ENCODE data around the gene FBP1.
A peak's percentile ranks its signal among the peaks of the same experiment; 100 is the strongest.

FBP1 gene

DNA sequence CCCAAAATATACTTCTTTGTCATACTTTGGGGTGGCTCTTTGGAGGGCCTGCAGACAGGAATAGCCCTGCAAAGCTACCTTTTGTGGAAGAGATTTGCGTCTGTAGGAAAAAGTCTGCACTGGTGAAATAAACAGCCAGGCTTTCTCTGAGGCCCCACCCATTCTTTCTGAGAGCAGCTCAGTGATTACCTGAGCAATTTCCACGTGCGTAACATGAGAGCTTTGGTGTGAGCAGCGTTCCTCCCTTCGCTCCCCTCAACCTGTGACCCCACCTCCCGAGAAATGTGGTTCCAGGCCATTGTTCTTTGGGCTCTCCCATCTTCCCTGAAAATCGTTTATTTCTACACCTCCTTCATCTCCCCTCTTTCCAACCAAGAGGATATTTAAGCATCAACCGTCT lies 23.8 kb upstream of the FBP1 start:
- H3K36me3 ChIP-seq = no peaks in the 10 kb centered on the region
- no peaks in the 10 kb centered on the region for H4K20me1 ChIP-seq
- H3K27me3 ChIP-seq = no peaks in the 10 kb centered on the region
- peaks cover 0 to 7% (median under 1%) of the 10 kb centered on the region in 10 experiments; a peak in 6 of 20 replicates for H3K4me1 ChIP-seq
- H3K9ac ChIP-seq = no peak overlapping the region
- no peak overlapping the region for H3K4me3 ChIP-seq
- H3K9me3 ChIP-seq (replicated peaks in 1 of 11) = no peaks in the 10 kb centered on the region
- H3K27ac ChIP-seq = no peak overlapping the region
- no peak overlapping the region for H3K4me2 ChIP-seq
- TF ChIP-seq Cebpa-rat (IDR thresholded peaks at IDR 0.05) = no peak

DNA sequence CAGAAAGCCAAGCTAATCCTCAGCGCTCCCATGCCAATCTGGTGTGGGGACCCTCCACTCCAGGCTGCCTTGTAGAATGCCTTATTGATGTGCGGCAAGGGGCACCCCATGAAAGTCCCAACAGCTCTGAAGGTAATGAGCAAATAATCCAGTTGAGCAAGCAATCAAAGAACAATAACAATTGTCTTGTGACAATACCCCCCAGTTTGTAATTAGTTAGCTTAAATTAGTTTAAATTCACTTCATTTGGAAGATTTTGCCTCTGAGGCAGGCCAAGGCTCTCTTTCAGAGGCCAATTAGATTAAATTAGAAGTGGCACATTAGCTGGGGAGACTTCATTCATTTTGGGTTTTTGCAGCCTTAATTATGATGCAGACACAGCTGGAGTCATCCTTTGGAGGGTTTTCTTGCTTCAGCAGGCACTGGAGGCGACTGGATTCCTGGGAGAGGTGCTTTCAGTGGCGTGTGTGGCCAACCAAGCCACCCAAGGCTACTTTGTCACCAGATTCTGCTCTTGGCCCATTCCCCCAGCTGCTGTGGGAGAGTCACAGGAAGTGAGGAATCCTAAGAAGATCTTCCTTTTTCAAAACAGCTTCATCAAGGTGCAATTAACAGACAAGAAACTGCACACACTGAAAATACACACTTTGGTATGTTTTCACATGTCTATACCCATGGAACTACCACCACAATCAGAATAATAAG lies 17.9 kb upstream of the FBP1 start:
- peak overlapping the region; percentile 74 to 95 (median 88) for H3K4me2 ChIP-seq
- TF ChIP-seq Cebpa-rat (IDR thresholded peaks at IDR 0.05) = no peak
- peak overlapping the region in 1 of 10 experiments; percentile 50; a peak in 1 of 20 replicates for H3K4me3 ChIP-seq

DNA sequence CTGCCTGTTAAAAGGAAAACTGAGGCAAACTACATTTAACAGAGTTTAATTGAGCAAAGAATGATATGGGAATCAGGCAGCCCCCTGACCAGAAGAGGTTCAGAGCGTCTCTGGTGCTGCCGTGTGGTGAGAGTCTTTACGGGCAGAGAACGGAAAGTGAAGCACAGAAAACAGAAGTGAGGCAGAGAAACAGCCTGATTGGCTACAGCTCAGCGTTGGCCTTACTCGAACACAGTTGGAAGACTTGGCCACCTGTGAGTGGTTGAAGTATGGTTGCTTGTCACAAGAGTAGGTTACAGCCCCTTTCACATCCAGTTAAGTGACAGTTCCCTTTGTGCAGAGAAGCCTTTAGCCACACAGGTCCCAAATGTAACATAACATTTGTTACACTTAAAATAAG lies 16.9 kb upstream of the FBP1 start:
- Histone ChIP-seq H3K9me3 (replicated peaks in 1 of 11) (no peaks in the 10 kb centered on the region), H3K4me2 (peak overlapping the region; percentile 74 to 95 (median 88)), H3K4me3 (peak overlapping the region; percentile 34 to 62 (median 48); a peak in 19 of 20 replicates), H4K20me1 (no peaks in the 10 kb centered on the region), H3K27me3 (no peaks in the 10 kb centered on the region), H3K27ac (peak overlapping the region; percentile 52 to 82 (median 70); a peak in 21 of 22 replicates), H3K36me3 (no peaks in the 10 kb centered on the region), H3K9ac (peak overlapping the region; percentile 63 to 80 (median 71); a peak in 21 of 22 replicates), H3K4me1 (peaks cover 42 to 64% (median 46%) of the 10 kb centered on the region in 10 experiments)
- no peak for TF ChIP-seq Cebpa-rat (IDR thresholded peaks at IDR 0.05)

More for the DNA sequence above, 17.9 kb upstream of the FBP1 start:
- peaks cover 42 to 55% (median 46%) of the 10 kb centered on the region in 10 experiments for H3K4me1 ChIP-seq
- H3K27ac ChIP-seq = peak overlapping the region in 7 of 11 experiments; percentile 13 to 75 (median 64); a peak in 13 of 22 replicates
- no peaks in the 10 kb centered on the region for H3K9me3 ChIP-seq (replicated peaks in 1 of 11)
- H3K9ac ChIP-seq = peak overlapping the region in 6 of 11 experiments; percentile 2 to 74 (median 58); a peak in 8 of 22 replicates
- H3K27me3 ChIP-seq = no peaks in the 10 kb centered on the region
- no peaks in the 10 kb centered on the region for H3K36me3 ChIP-seq
- H4K20me1 ChIP-seq = no peaks in the 10 kb centered on the region

DNA sequence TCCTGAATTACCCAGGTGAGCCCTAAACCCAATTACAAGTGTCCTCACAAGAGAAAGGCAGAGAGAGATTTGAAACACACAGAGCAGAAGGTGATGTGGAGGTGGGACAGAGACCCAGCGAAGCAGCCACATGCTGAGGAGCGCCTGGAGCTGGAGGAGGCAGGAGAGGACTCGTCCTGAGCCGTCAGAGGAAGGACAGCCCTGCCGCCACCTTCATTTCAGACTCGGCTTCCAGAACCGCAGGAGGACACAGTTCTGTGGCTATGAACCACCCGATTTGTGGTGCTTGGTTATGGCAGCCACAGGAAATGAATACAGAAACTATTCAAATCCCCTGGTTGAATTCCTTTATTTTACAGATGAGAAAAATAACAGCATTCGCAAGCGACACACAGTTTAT lies 16.4 kb upstream of the FBP1 start:
- Histone ChIP-seq H3K27me3 (no peaks in the 10 kb centered on the region), H3K4me1 (peaks cover 42 to 69% (median 46%) of the 10 kb centered on the region in 10 experiments), H3K4me2 (peak overlapping the region; percentile 74 to 95 (median 88)), H3K9ac (peak overlapping the region; percentile 63 to 80 (median 71); a peak in 21 of 22 replicates), H3K9me3 (replicated peaks in 1 of 11) (no peaks in the 10 kb centered on the region), H3K4me3 (peak overlapping the region; percentile 34 to 62 (median 48)), H4K20me1 (no peaks in the 10 kb centered on the region), H3K27ac (peak overlapping the region; percentile 52 to 82 (median 70); a peak in 21 of 22 replicates), H3K36me3 (no peaks in the 10 kb centered on the region)
- no peak for TF ChIP-seq Cebpa-rat (IDR thresholded peaks at IDR 0.05)

DNA sequence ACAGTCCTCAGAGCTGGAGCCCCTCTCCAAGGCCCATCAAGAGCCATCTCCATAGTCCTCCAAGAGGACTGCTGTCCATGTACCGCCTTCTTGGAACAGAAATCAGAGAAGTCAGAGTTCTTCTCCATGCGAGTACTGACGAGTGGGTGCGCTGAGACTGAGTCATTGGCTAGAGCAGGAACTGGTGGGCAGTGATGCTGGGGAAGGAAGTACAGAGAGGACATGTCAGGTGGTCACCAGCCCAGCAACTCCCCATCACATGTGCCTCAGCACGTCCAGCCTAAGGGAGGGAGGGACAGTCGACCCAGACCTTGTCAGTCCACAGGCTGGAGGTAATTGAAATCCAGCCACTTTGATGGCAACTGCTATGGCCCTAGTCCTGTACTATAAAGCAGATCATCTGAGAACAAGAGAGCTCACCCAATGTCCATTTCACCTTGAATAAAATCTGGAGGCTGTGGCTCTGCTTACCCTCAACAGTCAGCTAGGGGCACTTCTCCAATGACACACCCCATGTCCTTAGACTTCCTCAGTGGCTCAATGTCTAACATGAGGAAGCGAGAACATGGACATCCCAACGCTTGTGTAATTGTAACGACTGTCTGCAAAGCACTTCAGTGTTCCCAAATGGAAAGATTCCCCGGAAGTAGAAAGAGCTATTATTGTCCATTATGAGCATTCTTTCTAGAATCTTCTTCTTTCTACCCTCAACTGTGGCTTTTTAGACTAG lies 15.0 kb upstream of the FBP1 start:
- Histone ChIP-seq H3K4me2 (peak overlapping the region in 10 of 11 experiments; percentile 9 to 95 (median 88); a peak in 19 of 22 replicates), H3K27me3 (no peaks in the 10 kb centered on the region), H3K9me3 (replicated peaks in 1 of 11) (no peaks in the 10 kb centered on the region), H4K20me1 (no peaks in the 10 kb centered on the region), H3K4me1 (peaks cover 48 to 83% (median 55%) of the 10 kb centered on the region in 10 experiments), H3K36me3 (no peaks in the 10 kb centered on the region), H3K9ac (no peak overlapping the region), H3K27ac (peak overlapping the region in 2 of 11 experiments; percentile 44 to 78; a peak in 4 of 22 replicates), H3K4me3 (no peak overlapping the region)
- no peak for TF ChIP-seq Cebpa-rat (IDR thresholded peaks at IDR 0.05)

DNA sequence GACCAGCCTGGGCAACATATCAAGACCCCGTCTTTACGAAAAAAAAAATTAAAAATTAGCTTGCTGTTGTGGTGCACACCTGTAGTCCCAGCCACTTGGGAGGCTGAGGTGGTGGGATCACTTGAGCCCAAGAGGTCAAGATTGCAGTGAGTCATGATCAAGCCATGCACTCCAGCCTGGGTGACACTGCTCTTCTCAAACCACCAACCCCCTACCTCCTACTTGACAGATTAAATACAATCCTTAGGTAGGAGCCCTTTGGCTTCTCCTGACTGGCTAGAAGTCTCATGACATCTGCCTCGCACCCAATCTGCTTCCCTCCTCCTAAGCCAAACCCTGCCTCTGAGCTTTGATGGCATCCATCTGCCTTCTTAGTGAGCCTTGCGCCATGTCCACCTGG lies 11.6 kb upstream of the FBP1 start:
- H3K9me3 ChIP-seq (replicated peaks in 1 of 11) = no peaks in the 10 kb centered on the region
- peaks cover 32 to 76% (median 42%) of the 10 kb centered on the region in 10 experiments for H3K4me1 ChIP-seq
- H3K27ac ChIP-seq = no peak overlapping the region
- no peak overlapping the region for H3K4me3 ChIP-seq
- H3K4me2 ChIP-seq = peak overlapping the region in 2 of 11 experiments; percentile 17 to 28; a peak in 3 of 22 replicates
- no peak for TF ChIP-seq Cebpa-rat (IDR thresholded peaks at IDR 0.05)
- H4K20me1 ChIP-seq = no peaks in the 10 kb centered on the region
- H3K9ac ChIP-seq = no peak overlapping the region
- no peaks in the 10 kb centered on the region for H3K36me3 ChIP-seq
- H3K27me3 ChIP-seq = no peaks in the 10 kb centered on the region

DNA sequence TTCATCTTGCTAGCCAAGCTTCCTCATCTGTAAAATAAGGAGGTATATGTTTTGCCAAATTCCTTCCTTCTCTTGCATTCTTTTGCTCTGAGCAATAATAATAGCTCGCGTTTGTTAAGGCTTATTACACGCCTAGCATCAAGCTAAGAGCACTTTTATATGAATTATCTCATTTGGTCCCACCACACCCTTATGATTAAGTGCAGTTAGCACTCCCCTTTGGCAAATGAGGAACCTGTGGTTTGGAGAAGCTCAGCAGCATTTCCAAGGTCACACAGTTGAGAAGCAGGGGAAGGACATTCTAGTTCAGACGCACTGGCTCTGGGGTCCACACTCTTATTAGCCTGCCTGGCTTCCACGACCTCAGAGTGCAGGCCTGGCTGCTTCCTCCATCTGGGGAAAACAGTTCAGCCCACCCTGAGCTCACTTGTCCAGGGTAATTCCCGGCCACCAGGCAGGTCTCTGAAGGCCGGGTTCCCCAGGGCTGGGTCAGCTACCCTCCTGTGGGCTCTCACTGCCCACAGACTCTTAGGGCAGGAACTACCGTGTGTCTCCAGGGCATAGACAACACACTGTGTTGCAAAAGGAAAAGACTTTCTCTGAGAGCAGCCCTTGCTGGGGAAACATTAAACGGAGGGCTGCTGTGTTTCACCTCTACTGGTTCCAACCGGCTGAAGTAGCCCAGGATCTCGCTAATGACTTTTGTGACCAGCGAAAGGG lies 9.9 kb upstream of the FBP1 start:
- no peak for TF ChIP-seq Cebpa-rat (IDR thresholded peaks at IDR 0.05)
- Histone ChIP-seq H3K4me2 (peak overlapping the region; percentile 52 to 86 (median 74)), H3K9ac (peak overlapping the region; percentile 3 to 70 (median 44); a peak in 13 of 22 replicates), H3K4me3 (no peak overlapping the region), H3K4me1 (peaks cover 21 to 63% (median 35%) of the 10 kb centered on the region in 10 experiments), H4K20me1 (no peaks in the 10 kb centered on the region), H3K9me3 (replicated peaks in 1 of 11) (no peaks in the 10 kb centered on the region), H3K36me3 (no peaks in the 10 kb centered on the region), H3K27me3 (no peaks in the 10 kb centered on the region), H3K27ac (peak overlapping the region in 8 of 11 experiments; percentile 49 to 85 (median 65); a peak in 16 of 22 replicates)

DNA sequence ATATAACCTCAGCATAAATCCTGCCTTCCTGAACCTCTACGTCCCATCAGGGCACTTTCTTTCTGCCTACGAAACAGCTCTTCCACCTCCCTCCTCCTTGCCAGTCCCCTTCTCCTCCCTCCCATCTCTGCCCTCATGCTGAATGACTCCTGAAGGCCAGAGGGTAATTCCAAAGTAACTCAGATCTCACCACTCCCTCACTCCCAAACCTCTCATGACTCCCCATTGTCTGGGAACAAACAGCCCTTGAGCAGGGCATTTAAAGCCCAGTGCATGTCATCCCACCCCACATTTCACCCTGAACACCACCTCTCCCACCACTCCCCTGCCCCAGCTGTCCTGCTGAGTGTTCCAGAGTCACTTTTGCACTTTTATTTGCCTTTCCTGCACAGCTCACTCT lies 8.9 kb upstream of the FBP1 start:
- peak overlapping the region in 5 of 11 experiments; percentile 4 to 85 (median 78); a peak in 8 of 22 replicates for H3K27ac ChIP-seq
- no peak overlapping the region for H3K4me3 ChIP-seq
- no peaks in the 10 kb centered on the region for H3K27me3 ChIP-seq
- no peak overlapping the region; a peak in 1 of 22 replicates for H3K9ac ChIP-seq
- H3K4me1 ChIP-seq = peaks cover 15 to 61% (median 35%) of the 10 kb centered on the region in 10 experiments
- no peaks in the 10 kb centered on the region for H4K20me1 ChIP-seq
- H3K36me3 ChIP-seq = no peaks in the 10 kb centered on the region
- H3K9me3 ChIP-seq (replicated peaks in 1 of 11) = no peaks in the 10 kb centered on the region
- TF ChIP-seq Cebpa-rat (IDR thresholded peaks at IDR 0.05) = no peak
- H3K4me2 ChIP-seq = peak overlapping the region in 5 of 11 experiments; percentile 73 to 86 (median 83); a peak in 10 of 22 replicates
